ENCODE results near the gene BICD1.

The BICD1 gene

GRCh38 chr12:32136404-32136803 is 29.8 kb downstream of the BICD1 start:
- DNase-seq (ENCODE audit: low read depth, low spot score): no peak
- no peak overlapping the region for H3K27ac ChIP-seq

GRCh38 chr12:32139064-32139421 is 32.4 kb downstream of the BICD1 start:
- no peak for DNase-seq (ENCODE audit: low read depth, low spot score)
- no peak overlapping the region for H3K27ac ChIP-seq

GRCh38 chr12:32140877-32141276 is 34.2 kb downstream of the BICD1 start:
- no peak overlapping the region for H3K27ac ChIP-seq
- DNase-seq (ENCODE audit: low read depth, low spot score): no peak

- H3K27ac ChIP-seq: no peak overlapping the region
- no peak for DNase-seq (ENCODE audit: low read depth, low spot score)
Measured at GRCh38 chr12:32145096-32145495, 38.4 kb downstream of the BICD1 start.

- no peak overlapping the region for H3K27ac ChIP-seq
- no peak for DNase-seq (ENCODE audit: low read depth, low spot score)
Measured at GRCh38 chr12:32146074-32146873, 39.6 kb downstream of the BICD1 start.

GRCh38 chr12:32148372-32148771 is 41.7 kb downstream of the BICD1 start:
- no peak overlapping the region for H3K27ac ChIP-seq
- no peak for DNase-seq (ENCODE audit: low read depth, low spot score)

GRCh38 chr12:32149489-32149888 is 42.8 kb downstream of the BICD1 start:
- DNase-seq (ENCODE audit: low read depth, low spot score): no peak

GRCh38 chr12:32151086-32151485 is 44.4 kb downstream of the BICD1 start:
- no peak overlapping the region for H3K27ac ChIP-seq
- DNase-seq (ENCODE audit: low read depth, low spot score): no peak

More at GRCh38 chr12:32149489-32149888, 42.8 kb downstream of the BICD1 start:
- H3K27ac ChIP-seq: no peak overlapping the region

- no peak overlapping the region for H3K27ac ChIP-seq
- DNase-seq (ENCODE audit: low read depth, low spot score): no peak
Measured at GRCh38 chr12:32151552-32151951, 44.9 kb downstream of the BICD1 start.

GRCh38 chr12:32155041-32155440 is 48.4 kb downstream of the BICD1 start:
- no peak for DNase-seq (ENCODE audit: low read depth, low spot score)
- no peak overlapping the region for H3K27ac ChIP-seq

GRCh38 chr12:32155961-32156529 is 49.4 kb downstream of the BICD1 start:
- H3K27ac ChIP-seq: no peak overlapping the region
- no peak for DNase-seq (ENCODE audit: low read depth, low spot score)

GRCh38 chr12:32158525-32158924 is 51.9 kb downstream of the BICD1 start:
- DNase-seq (ENCODE audit: low read depth, low spot score): no peak
- no peak overlapping the region for H3K27ac ChIP-seq

- no peak overlapping the region for H3K27ac ChIP-seq
- no peak for DNase-seq (ENCODE audit: low read depth, low spot score)
Measured at GRCh38 chr12:32159381-32159780, 52.7 kb downstream of the BICD1 start.

- no peak for DNase-seq (ENCODE audit: low read depth, low spot score)
Measured at GRCh38 chr12:32159925-32160324, 53.3 kb downstream of the BICD1 start.

GRCh38 chr12:32161058-32161457 is 54.4 kb downstream of the BICD1 start:
- no peak overlapping the region for H3K27ac ChIP-seq
- no peak for DNase-seq (ENCODE audit: low read depth, low spot score)

More at GRCh38 chr12:32159925-32160324, 53.3 kb downstream of the BICD1 start:
- no peak overlapping the region for H3K27ac ChIP-seq

- no peak for DNase-seq (ENCODE audit: low read depth, low spot score)
- H3K27ac ChIP-seq: no peak overlapping the region
Measured at GRCh38 chr12:32163596-32163995, 56.9 kb downstream of the BICD1 start.

GRCh38 chr12:32166510-32166909 is 59.9 kb downstream of the BICD1 start:
- no peak overlapping the region for H3K27ac ChIP-seq
- DNase-seq (ENCODE audit: low read depth, low spot score): no peak

- DNase-seq (ENCODE audit: low read depth, low spot score): no peak
- no peak overlapping the region for H3K27ac ChIP-seq
Measured at GRCh38 chr12:32170437-32170998, 63.9 kb downstream of the BICD1 start.

- no peak for DNase-seq (ENCODE audit: low read depth, low spot score)
- no peak overlapping the region for H3K27ac ChIP-seq
Measured at GRCh38 chr12:32171211-32171610, 64.6 kb downstream of the BICD1 start.

- H3K27ac ChIP-seq: no peak overlapping the region
- no peak for DNase-seq (ENCODE audit: low read depth, low spot score)
Measured at GRCh38 chr12:32176606-32177005, 70.0 kb downstream of the BICD1 start.

GRCh38 chr12:32178341-32179010 is 71.8 kb downstream of the BICD1 start:
- no peak overlapping the region for H3K27ac ChIP-seq
- DNase-seq (ENCODE audit: low read depth, low spot score): no peak
